Prostate gland (tissue), 2 donors: Measurements from ENCODE around the gene CASP9. TPM values are rescaled to one million over a fixed set of nuclear protein-coding genes. Genes with fewer than 3 reads are reported as not detected.

Experiments
- DNase-seq: peaks from one replicate; pipeline ENCODE4 v3.0.0-alpha.2; 2019; ENCODE audit warnings: low spot score
- H3K27ac ChIP-seq, 2 donors: fragments of 200-600 bp; sonication (generic); 2 replicates each; pipeline ENCODE4 v1.5.1; 2017 to 2019
- H3K27me3 ChIP-seq: fragments of 200-600 bp; sonication (generic); replicated peaks from 2 replicates; pipeline ENCODE4 v1.5.1; 2019; ENCODE audit not compliant: insufficient read depth
- H3K36me3 ChIP-seq, 2 donors: fragments of 200-600 bp; sonication (generic); 1 replicate in 1 of 2; 2 replicates in 1 of 2; pipeline versions ENCODE4 v1.5.1 to v1.8.1; 2017 to 2019
- H3K4me1 ChIP-seq: fragments of 200-600 bp; sonication (generic); replicated peaks from 2 replicates; pipeline ENCODE4 v1.5.1; 2019
- H3K4me3 ChIP-seq, 2 donors: fragments of 200-600 bp; sonication (generic); 2 replicates each; pipeline ENCODE4 v1.5.1; 2017 to 2019
- H3K9me3 ChIP-seq: fragments of 200-600 bp; sonication (generic); 2 replicates; pipeline ENCODE4 v1.5.1; 2017
- CTCF ChIP-seq, 4 experiments: fragments of 200-600 bp in 2 of 4; fragments of 450-650 bp in 2 of 4; sonication (generic) in 2 of 4; IDR thresholded peaks; 1 replicate in 3 of 4; 2 replicates in 1 of 4; pipeline ENCODE4 v1.5.1; 2016 to 2019; ENCODE audit warnings: antibody characterized with exemption in 4 of 4, mild to moderate bottlenecking in 2 of 4, moderate library complexity in 2 of 4
- POLR2A ChIP-seq: fragments of 450-650 bp; IDR thresholded peaks from one replicate; pipeline ENCODE4 v1.6.1; 2016; ENCODE audit warnings: antibody characterized with exemption, mild to moderate bottlenecking
- POLR2AphosphoS5 ChIP-seq: sonication (generic); formaldehyde crosslinking; IDR thresholded peaks from one replicate; pipeline ENCODE4 v1.6.1; 2017; ENCODE audit warnings: antibody characterized with exemption
- WGBS: methylation state at CpG from one replicate; pipeline ENCODE4 v1.1.5; 2018; 5-methylcytosine and 5-hydroxymethylcytosine counted together
- intact Hi-C: fragments of 100-400 bp; cut with DNase I; formaldehyde crosslinking; loops from one replicate; pipeline ENCODE4 v1.14.2; 2022
- total RNA-seq, 2 donors: library from RNA; depleted of rRNA; stranded (reverse); fragments of >200 nt; gene quantifications; one replicate each; pipeline ENCODE4 v1.1.0, GENCODE V29; 2016

CASP9 gene
- total RNA-seq, 2 donors from 2014 or later: 22.2 to 46.1 TPM

- DNase-seq: peak; percentile 100
- Histone ChIP-seq H3K9me3 (no peaks in the 10 kb centered on the region), H3K4me3 (peak within 1 kb of the TSS; percentile 66 to 97), H3K27me3 (no peaks in the 10 kb centered on the region), H3K27ac (peak within 1 kb of the TSS; percentile 98 to 99), H3K36me3 (no peaks in the 10 kb centered on the region), H3K4me1 (no peaks in the 10 kb centered on the region)
- intact Hi-C loops: loop anchor here (1.0 kb wide), 1 partner anchor 91 kb away; the partner anchor contains the start of gene DDI2
- WGBS: under 1% methylated on average over 60 of the region's 65 CpGs
- TF ChIP-seq POLR2A (peak; percentile 78), CTCF (IDR thresholded peaks at IDR 0.05) (peak in 3 of 4 experiments; percentile 6 to 75 (median 46)), POLR2AphosphoS5 (peak; percentile 100)
Measured at GRCh38 chr1:15526490-15527339, 2.7 kb upstream of the CASP9 start, which contains the start of gene DNAJC16. DNAJC16 (plus strand) TSS chr1:15526848; CDS start chr1:15529106, 2,258 bp downstream.

- Histone ChIP-seq H3K4me3 (peak overlapping the region; percentile 66 to 97), H3K36me3 (no peaks in the 10 kb centered on the region), H3K27me3 (no peaks in the 10 kb centered on the region), H3K9me3 (no peaks in the 10 kb centered on the region), H3K27ac (peak overlapping the region; percentile 98 to 99), H3K4me1 (no peaks in the 10 kb centered on the region)
- intact Hi-C loops: loop anchor here (1.0 kb wide), 1 partner anchor 91 kb away; the partner anchor contains the start of gene DDI2
- 12% methylated on average over 9 of the region's 9 CpGs for WGBS
- DNase-seq: peak; percentile 27
- TF ChIP-seq POLR2A: no peak
- TF ChIP-seq POLR2AphosphoS5: no peak
- TF ChIP-seq CTCF (IDR thresholded peaks at IDR 0.05): no peak
Measured at GRCh38 chr1:15526021-15526489, 2.0 kb upstream of the CASP9 start.

- Histone ChIP-seq H3K9me3 (no peaks in the 10 kb centered on the region), H3K27me3 (no peaks in the 10 kb centered on the region), H3K4me3 (peak overlapping the region; percentile 63 to 83), H3K36me3 (no peaks in the 10 kb centered on the region), H3K4me1 (no peaks in the 10 kb centered on the region), H3K27ac (peak overlapping the region; percentile 98 to 99)
- TF ChIP-seq POLR2AphosphoS5: peak; percentile 10
- TF ChIP-seq CTCF (IDR thresholded peaks at IDR 0.05): no peak
- peak; percentile 70 for TF ChIP-seq POLR2A
- WGBS: 4% methylated on average over 40 of the region's 40 CpGs
- intact Hi-C loops: loop anchor here (1.0 kb wide), 1 partner anchor 92 kb away; the partner anchor contains the start of gene DDI2
- no peak for DNase-seq
Measured at GRCh38 chr1:15525050-15526020, 1.3 kb upstream of the CASP9 start.

- 3% methylated on average over 76 of the region's 88 CpGs for WGBS
- peak overlapping the region; percentile 63 to 83 for H3K4me3 ChIP-seq
- peak overlapping the region; percentile 98 to 99 for H3K27ac ChIP-seq
- no peaks in the 10 kb centered on the region for H3K27me3 ChIP-seq
- no peaks in the 10 kb centered on the region for H3K4me1 ChIP-seq
- H3K9me3 ChIP-seq: no peaks in the 10 kb centered on the region
- DNase-seq: peak; percentile 100
- intact Hi-C loops: no loop called here
- peak; percentile 66 for TF ChIP-seq POLR2AphosphoS5
- no peak for TF ChIP-seq CTCF (IDR thresholded peaks at IDR 0.05)
- H3K36me3 ChIP-seq: no peaks in the 10 kb centered on the region
Measured at GRCh38 chr1:15524283-15525049, 451 bp upstream of the CASP9 start.
